GM12872 (cell line): ENCODE measurements around the gene SLC37A3.

Source experiments
- TF ChIP-seq, protein P1 (sequence below): IDR thresholded peaks from 3 replicates; pipeline ENCODE4 v1.5.1; 2011; ENCODE audit warnings: low read depth, mild to moderate bottlenecking, low read length, moderate library complexity; ENCODE audit not compliant: insufficient read depth

SLC37A3 gene

DNA sequence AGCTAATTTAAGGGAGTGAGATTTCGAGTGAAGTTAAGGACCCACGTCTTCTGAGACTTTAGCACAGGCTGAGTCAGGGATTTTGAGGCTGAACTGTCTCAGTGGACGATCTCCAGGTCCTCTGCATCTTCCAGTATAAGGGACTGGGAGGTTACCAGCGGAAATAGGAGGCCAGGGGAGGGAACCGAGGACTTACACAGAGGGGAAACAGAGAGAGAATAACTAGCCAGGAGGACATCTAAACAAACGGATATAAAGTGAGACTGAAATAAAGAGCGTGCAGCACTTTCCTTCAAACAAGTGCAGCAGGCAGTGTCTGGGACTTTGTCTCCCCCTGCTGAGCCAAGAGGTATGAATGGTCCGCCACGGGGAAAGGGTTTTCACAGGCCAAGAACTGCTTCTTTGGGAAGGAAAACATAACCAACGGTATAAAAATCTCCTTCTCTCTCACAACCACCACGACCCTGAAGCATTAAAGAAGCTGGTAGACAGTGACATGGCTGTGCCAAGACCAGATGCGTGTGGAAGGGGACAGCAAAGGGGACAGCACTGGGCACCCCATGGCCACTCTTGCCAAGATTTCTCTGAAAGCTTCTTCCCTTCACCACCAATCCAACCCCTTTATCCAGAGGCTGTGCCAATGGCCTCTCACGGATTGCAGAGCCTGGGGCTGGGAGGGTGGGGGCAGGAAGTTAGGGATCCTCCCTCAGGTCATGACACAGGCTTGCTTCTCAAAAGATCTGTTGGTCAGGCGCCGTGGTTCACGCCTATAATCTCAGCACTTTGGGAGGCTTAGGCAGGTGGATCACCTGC, 72.0 kb downstream of the SLC37A3 start:
- TF ChIP-seq, protein P1, sequence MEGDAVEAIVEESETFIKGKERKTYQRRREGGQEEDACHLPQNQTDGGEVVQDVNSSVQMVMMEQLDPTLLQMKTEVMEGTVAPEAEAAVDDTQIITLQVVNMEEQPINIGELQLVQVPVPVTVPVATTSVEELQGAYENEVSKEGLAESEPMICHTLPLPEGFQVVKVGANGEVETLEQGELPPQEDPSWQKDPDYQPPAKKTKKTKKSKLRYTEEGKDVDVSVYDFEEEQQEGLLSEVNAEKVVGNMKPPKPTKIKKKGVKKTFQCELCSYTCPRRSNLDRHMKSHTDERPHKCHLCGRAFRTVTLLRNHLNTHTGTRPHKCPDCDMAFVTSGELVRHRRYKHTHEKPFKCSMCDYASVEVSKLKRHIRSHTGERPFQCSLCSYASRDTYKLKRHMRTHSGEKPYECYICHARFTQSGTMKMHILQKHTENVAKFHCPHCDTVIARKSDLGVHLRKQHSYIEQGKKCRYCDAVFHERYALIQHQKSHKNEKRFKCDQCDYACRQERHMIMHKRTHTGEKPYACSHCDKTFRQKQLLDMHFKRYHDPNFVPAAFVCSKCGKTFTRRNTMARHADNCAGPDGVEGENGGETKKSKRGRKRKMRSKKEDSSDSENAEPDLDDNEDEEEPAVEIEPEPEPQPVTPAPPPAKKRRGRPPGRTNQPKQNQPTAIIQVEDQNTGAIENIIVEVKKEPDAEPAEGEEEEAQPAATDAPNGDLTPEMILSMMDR = peak; percentile 72

GRCh38 chr7:140325600-140325999, 72.7 kb downstream of the SLC37A3 start:
- TF ChIP-seq, protein P1 = no peak

GRCh38 chr7:140324714-140325113, 73.6 kb downstream of the SLC37A3 start:
- TF ChIP-seq, protein P1 = no peak

DNA sequence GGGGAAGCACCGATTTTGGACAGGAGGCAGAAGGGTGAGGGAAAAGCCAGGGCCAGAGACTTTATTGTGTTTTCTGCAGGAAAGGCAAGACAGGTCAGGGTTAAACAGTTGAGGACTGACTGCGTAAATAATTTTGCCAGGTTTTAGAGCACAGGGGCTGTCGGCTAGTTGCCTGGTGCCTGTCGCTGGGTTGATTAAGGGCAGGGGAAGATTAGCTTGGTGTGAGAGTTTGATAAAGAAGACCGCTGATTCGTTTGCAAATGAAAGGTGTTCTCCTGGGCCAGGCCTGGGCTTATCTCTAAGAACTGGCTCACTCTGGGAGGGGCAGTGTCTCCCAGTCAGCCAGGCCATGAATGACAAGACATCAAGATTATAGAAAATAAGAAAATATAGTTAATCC, 75.6 kb downstream of the SLC37A3 start:
- TF ChIP-seq, protein P1 = no peak

GRCh38 chr7:140317999-140318398, 80.3 kb downstream of the SLC37A3 start:
- TF ChIP-seq, protein P1 = no peak

GRCh38 chr7:140317597-140317996, 80.7 kb downstream of the SLC37A3 start:
- TF ChIP-seq, protein P1 = no peak

DNA sequence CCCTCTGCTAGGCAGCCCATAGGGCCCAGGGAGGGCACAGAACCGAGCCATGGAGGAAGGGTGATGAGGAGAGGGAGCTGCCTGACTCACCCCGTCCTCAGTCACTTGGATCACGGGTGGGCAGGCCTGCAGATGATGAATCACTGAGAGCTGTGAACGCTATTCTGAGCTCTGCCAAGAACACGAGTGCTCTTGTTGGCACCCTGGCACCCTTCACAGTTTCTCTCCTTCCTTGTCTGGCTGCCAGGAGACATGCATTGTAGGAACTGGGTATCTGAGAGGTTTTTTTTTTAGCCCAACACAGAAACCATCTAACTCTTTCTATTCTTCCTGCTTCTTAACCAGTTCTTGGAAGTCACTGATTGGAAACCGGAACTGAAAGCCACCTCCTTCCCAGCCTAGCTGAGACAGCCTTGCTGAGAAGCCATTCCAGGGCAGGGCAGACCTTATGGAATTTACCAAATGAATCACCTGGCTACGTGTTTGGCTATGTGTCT, 82.1 kb downstream of the SLC37A3 start:
- TF ChIP-seq, protein P1 = no peak
